H1 (cell line): ENCODE data around the gene ABL2. TPM values are rescaled to one million over a fixed set of nuclear protein-coding genes. Genes with fewer than 3 reads are reported as not detected.

Source experiments
- CTCF ChIA-PET: fragments of 300-600 bp; sonication (Branson Sonifier 250); formaldehyde crosslinking; loops from one replicate; lab custom pipeline; 2021; ENCODE audit not compliant: partially characterized antibody; lab: Charles Lee
- POLR2A ChIA-PET: fragments of 300-600 bp; sonication (Branson Sonifier 250); formaldehyde crosslinking; loops from one replicate; lab custom pipeline; 2021; ENCODE audit warnings: inconsistent platforms; ENCODE audit not compliant: partially characterized antibody; lab: Charles Lee
- DNase-seq, 2 experiments: peaks; one replicate each; pipeline versions ENCODE4 v3.0.0 to v3.0.0-alpha.2; 2010 to 2022; ENCODE audit warnings: low spot score in 2 of 2, low read depth in 1 of 2, mixed read lengths in 1 of 2
- FAIRE-seq: peaks from 2 replicates; lab custom pipeline; 2011; peaks lifted over from hg19 to GRCh38; lab: Jason Lieb, UNC
- H2AFZ ChIP-seq: 2 replicates; pipeline ENCODE4 v1.8.1; 2012; ENCODE audit warnings: low read length, inconsistent platforms
- H2AK5ac ChIP-seq: 2 replicates; pipeline ENCODE4 v1.6.1; 2013; ENCODE audit warnings: low read depth, low read length
- H2BK120ac ChIP-seq: replicated peaks from 2 replicates; pipeline ENCODE3; 2013; ENCODE audit warnings: low read depth, low read length, inconsistent platforms
- H2BK12ac ChIP-seq: 2 replicates; pipeline ENCODE4 v1.6.1; 2013; ENCODE audit warnings: low read depth, low read length
- H2BK15ac ChIP-seq: 2 replicates; pipeline ENCODE4 v1.6.1; 2013; ENCODE audit warnings: low read length
- H2BK20ac ChIP-seq: 2 replicates; pipeline ENCODE4 v1.6.1; 2013; ENCODE audit warnings: low read length
- H2BK5ac ChIP-seq: 2 replicates; pipeline ENCODE4 v1.6.1; 2013; ENCODE audit warnings: low read depth, low read length
- H3K14ac ChIP-seq: 2 replicates; pipeline ENCODE4 v1.6.1; 2013; ENCODE audit warnings: inconsistent platforms; ENCODE audit not compliant: insufficient read length
- H3K18ac ChIP-seq: 2 replicates; pipeline ENCODE4 v1.6.1; 2013; ENCODE audit warnings: low read length; ENCODE audit errors: extremely low read depth
- H3K23ac ChIP-seq: 2 replicates; pipeline ENCODE4 v1.6.1; 2013; ENCODE audit warnings: inconsistent platforms; ENCODE audit not compliant: insufficient read length
- H3K23me2 ChIP-seq: 2 replicates; pipeline ENCODE4 v1.6.1; 2013; ENCODE audit warnings: low read depth, low read length
- H3K27ac ChIP-seq: 2 replicates; pipeline ENCODE4 v1.6.1; 2011; ENCODE audit warnings: low read depth, low read length, inconsistent platforms
- H3K27me3 ChIP-seq, 4 experiments: replicated peaks in 1 of 4; 1 replicate in 1 of 4; 2 replicates in 3 of 4; pipeline versions ENCODE4 v1.6.1 to v1.8.1; 2011 to 2013; ENCODE audit warnings: low read length in 3 of 4, mild to moderate bottlenecking in 3 of 4, inconsistent platforms in 2 of 4, mixed read lengths in 2 of 4, moderate library complexity in 1 of 4; ENCODE audit not compliant: control insufficient read depth in 3 of 4, insufficient read depth in 3 of 4; ENCODE audit errors: extremely low read depth in 1 of 4
- H3K36me3 ChIP-seq, 4 experiments: 2 replicates each; pipeline versions ENCODE4 v1.6.1 to v1.8.1; 2011 to 2013; ENCODE audit warnings: mild to moderate bottlenecking in 4 of 4, low read length in 3 of 4, moderate library complexity in 2 of 4, control low read depth in 1 of 4, inconsistent platforms in 1 of 4; ENCODE audit not compliant: insufficient read depth in 4 of 4, control insufficient read depth in 2 of 4
- H3K4ac ChIP-seq: replicated peaks from 2 replicates; pipeline ENCODE3; 2013; ENCODE audit warnings: low read length, low read depth, mixed read lengths, inconsistent platforms; ENCODE audit not compliant: insufficient read length
- H3K4me1 ChIP-seq, 4 experiments: replicated peaks in 1 of 4; 1 replicate in 1 of 4; 2 replicates in 3 of 4; pipeline versions ENCODE4 v1.6.1 to v1.8.1; 2011 to 2013; ENCODE audit warnings: low read length in 3 of 4, inconsistent platforms in 2 of 4, mixed read lengths in 1 of 4; ENCODE audit not compliant: insufficient read depth in 4 of 4, control insufficient read depth in 3 of 4
- H3K4me2 ChIP-seq, 2 experiments: 2 replicates each; pipeline versions ENCODE4 v1.6.1 to v1.8.1; 2011 to 2013; ENCODE audit warnings: low read depth in 2 of 2, low read length in 2 of 2, control low read depth in 1 of 2, inconsistent platforms in 1 of 2, mild to moderate bottlenecking in 1 of 2; ENCODE audit not compliant: insufficient read depth in 1 of 2
- H3K4me3 ChIP-seq, 4 experiments: fragments of 200-600, 300-600 bp in 1 of 4; sonication (generic), shearing (Covaris generic), sonication (Bioruptor Twin) in 1 of 4; 2 replicates each; pipeline versions ENCODE4 v1.5.1 to v1.8.1; 2011 to 2016; ENCODE audit warnings: low read length in 4 of 4, low read depth in 3 of 4, control low read depth in 2 of 4, inconsistent platforms in 2 of 4, mild to moderate bottlenecking in 2 of 4, mixed read lengths in 1 of 4, moderate library complexity in 1 of 4; ENCODE audit not compliant: insufficient read depth in 2 of 4; ENCODE audit errors: extremely low read depth in 1 of 4
- H3K56ac ChIP-seq: replicated peaks from 2 replicates; pipeline ENCODE3; 2013; ENCODE audit warnings: low read depth, mild to moderate bottlenecking, mixed read lengths, low read length, inconsistent platforms; ENCODE audit not compliant: insufficient read length
- H3K79me1 ChIP-seq: 2 replicates; pipeline ENCODE4 v1.6.1; 2013; ENCODE audit warnings: low read depth, low read length, control low read depth
- H3K79me2 ChIP-seq, 2 experiments: 2 replicates each; pipeline versions ENCODE4 v1.6.1 to v1.8.1; 2012 to 2013; ENCODE audit warnings: low read length in 2 of 2, mild to moderate bottlenecking in 2 of 2, inconsistent platforms in 1 of 2; ENCODE audit not compliant: insufficient read depth in 2 of 2, control insufficient read depth in 1 of 2
- H3K9ac ChIP-seq, 4 experiments: replicated peaks in 1 of 4; 1 replicate in 1 of 4; 2 replicates in 3 of 4; pipeline versions ENCODE4 v1.6.1 to v1.8.1; 2011 to 2013; ENCODE audit warnings: low read depth in 3 of 4, low read length in 3 of 4, control low read depth in 2 of 4, mild to moderate bottlenecking in 2 of 4, moderate library complexity in 2 of 4, inconsistent platforms in 1 of 4; ENCODE audit errors: extremely low read depth in 1 of 4
- H3K9me3 ChIP-seq, 2 experiments: 2 replicates each; pipeline versions ENCODE4 v1.6.1 to v1.8.1; 2012 to 2013; ENCODE audit warnings: mild to moderate bottlenecking in 2 of 2, moderate library complexity in 2 of 2, control low read depth in 1 of 2, inconsistent platforms in 1 of 2, low read depth in 1 of 2, low read length in 1 of 2, mixed read lengths in 1 of 2; ENCODE audit not compliant: insufficient read depth in 2 of 2
- H4K20me1 ChIP-seq, 2 experiments: replicated peaks in 1 of 2; 2 replicates each; pipeline versions ENCODE3 to v1.8.1; 2011 to 2013; ENCODE audit warnings: inconsistent platforms in 2 of 2, low read length in 2 of 2, mild to moderate bottlenecking in 1 of 2; ENCODE audit not compliant: insufficient read depth in 2 of 2, control insufficient read depth in 1 of 2
- H4K5ac ChIP-seq: 2 replicates; pipeline ENCODE4 v1.6.1; 2013; ENCODE audit warnings: low read length, low read depth, mixed read lengths, inconsistent platforms; ENCODE audit not compliant: insufficient read length
- H4K8ac ChIP-seq: 2 replicates; pipeline ENCODE4 v1.8.0; 2013; ENCODE audit warnings: mild to moderate bottlenecking, moderate library complexity, low read length, inconsistent platforms; ENCODE audit not compliant: insufficient read depth; ENCODE audit errors: extremely low read depth
- H4K91ac ChIP-seq: replicated peaks from 2 replicates; pipeline ENCODE3; 2013; ENCODE audit warnings: low read length, mixed read lengths, inconsistent platforms; ENCODE audit not compliant: insufficient read length
- EP300 ChIP-seq, 2 experiments: IDR thresholded peaks; 1 replicate in 1 of 2; 2 replicates in 1 of 2; pipeline ENCODE4 v1.6.1; 2011 to 2012; ENCODE audit warnings: low read depth in 2 of 2, low read length in 2 of 2, mild to moderate bottlenecking in 2 of 2, borderline replicate concordance in 1 of 2, inconsistent platforms in 1 of 2, moderate library complexity in 1 of 2
- EZH2 ChIP-seq: fragments of 200-600 bp; sonication (generic); IDR thresholded peaks from 2 replicates; pipeline ENCODE4 v1.7.1; 2012; ENCODE audit warnings: low read depth, mild to moderate bottlenecking, moderate library complexity, low read length, inconsistent platforms; ENCODE audit not compliant: severe bottlenecking
- FOSL1 ChIP-seq: IDR thresholded peaks from 2 replicates; pipeline ENCODE4 v1.6.1; 2011; ENCODE audit warnings: mild to moderate bottlenecking, low read depth, low read length, moderate library complexity; ENCODE audit not compliant: insufficient read depth
- GTF2F1 ChIP-seq: IDR thresholded peaks from 2 replicates; pipeline ENCODE4 v1.6.1; 2012; ENCODE audit warnings: low read depth, low read length, improper control_type of control experiment, borderline replicate concordance
- MAFK ChIP-seq: IDR thresholded peaks from 2 replicates; pipeline ENCODE4 v1.6.1; 2012; ENCODE audit warnings: low read depth, mild to moderate bottlenecking, improper control_type of control experiment, low read length
- MAX ChIP-seq: IDR thresholded peaks from 2 replicates; pipeline ENCODE4 v1.6.1; 2012; ENCODE audit warnings: inconsistent platforms
- NANOG ChIP-seq: IDR thresholded peaks from 2 replicates; pipeline ENCODE4 v1.6.1; 2011; ENCODE audit warnings: low read length, low read depth, mild to moderate bottlenecking, inconsistent platforms; ENCODE audit not compliant: insufficient read depth, poor library complexity, severe bottlenecking
- NRF1 ChIP-seq: IDR thresholded peaks from 2 replicates; pipeline ENCODE4 v1.6.1; 2011; ENCODE audit warnings: mild to moderate bottlenecking, low read depth, low read length, improper control_type of control experiment
- SIN3A ChIP-seq, 2 experiments: IDR thresholded peaks in 1 of 2; conservative IDR thresholded peaks in 1 of 2; 2 replicates each; pipeline ENCODE4 v1.6.1; 2011 to 2012; ENCODE audit warnings: low read length in 2 of 2, improper control_type of control experiment in 1 of 2, low read depth in 1 of 2, mild to moderate bottlenecking in 1 of 2
- TEAD4 ChIP-seq: IDR thresholded peaks from 2 replicates; pipeline ENCODE4 v1.6.1; 2012; ENCODE audit warnings: low read depth, low read length, inconsistent platforms, mixed read lengths
- WGBS, 2 experiments: shearing (Covaris generic) in 1 of 2; methylation state at CpG; one replicate each; pipeline versions ENCODE4 v1.1.6 to v1.1.7; 2013 to 2015; ENCODE audit warnings: low lambda C conversion rate in 2 of 2, mixed read lengths in 2 of 2, inconsistent platforms in 1 of 2, low coverage in 1 of 2, missing lambda C conversion rate in 1 of 2; ENCODE audit not compliant: insufficient replicate concordance in 2 of 2, insufficient coverage in 1 of 2, insufficient read length in 1 of 2; ENCODE audit errors: extremely low coverage in 1 of 2, missing lambda C conversion rate in 1 of 2; 5-methylcytosine and 5-hydroxymethylcytosine counted together
- polyA plus RNA-seq, 7 experiments: library from polyadenylated mRNA; depleted of rRNA in 3 of 7; stranded (reverse) in 5 of 7; unstranded in 2 of 7; fragments of >200 nt in 5 of 7; fragments of 200-250 nt in 2 of 7; gene quantifications; 1 replicate in 5 of 7; 2 replicates in 1 of 7; 4 replicates in 1 of 7; pipeline versions ENCODE4 v1.2.1 to v1.2.3, GENCODE V29; 2011 to 2013; ENCODE audit warnings: missing spikeins in 2 of 7, mixed read lengths in 2 of 7
- total RNA-seq: library from RNA; stranded (reverse); fragmentation: NEBNext Ultra II Directional; extraction: Animal tissue kit (Norgen Biotek cat#: 25700); gene quantifications from 2 replicates; pipeline ENCODE4 v1.2.1, GENCODE V29; 2021

Gene ABL2
- total and polyA plus RNA-seq, 2 of the 8 experiments (the other 6 are each of a cell fraction or from before 2014, with no cell fraction given), result 4.5 to 19.1 TPM

GRCh38 chr1:179178950-179179349 is 50.5 kb downstream of the ABL2 start:
- H3K36me3 ChIP-seq, result no peaks in the 10 kb centered on the region
- no peak overlapping the region for H2BK5ac ChIP-seq
- H3K56ac ChIP-seq, result no peak overlapping the region
- H3K27me3 ChIP-seq, result no peaks in the 10 kb centered on the region
- H3K79me1 ChIP-seq, result peaks cover 4% of the 10 kb centered on the region
- H4K20me1 ChIP-seq, result peaks cover 1 to 2% of the 10 kb centered on the region in 2 experiments
- TF ChIP-seq NRF1 (no peak), GTF2F1 (no peak), SIN3A (conservative IDR thresholded peaks at IDR 0.05 in 1 of 2, IDR thresholded peaks at IDR 0.05 in 1 of 2; ENCODE audit: low read depth in 1 of 2, low read length in 2 of 2) (no peak), FOSL1 (no peak), MAFK (no peak), NANOG (no peak), TEAD4 (no peak), EZH2 (no peak), EP300 (IDR thresholded peaks at IDR 0.05; ENCODE audit: borderline replicate concordance in 1 of 2, low read depth in 2 of 2, low read length in 2 of 2) (no peak), MAX (no peak)
- H3K27ac ChIP-seq, result no peak overlapping the region
- H3K4me3 ChIP-seq, result no peak overlapping the region
- no peak for DNase-seq
- H3K4ac ChIP-seq, result no peak overlapping the region
- H3K14ac ChIP-seq, result no peak overlapping the region
- H2BK12ac ChIP-seq, result no peak overlapping the region
- WGBS, 2 experiments, result 85% methylated on average over 1 of the region's 1 CpG; no CpG with 5 or more reads in 1 of the 2 experiments
- H3K79me2 ChIP-seq, result peaks cover 0 to 34% of the 10 kb centered on the region in 2 experiments; a peak in 2 of 4 replicates
- FAIRE-seq, result no peak
- H2BK20ac ChIP-seq, result no peak overlapping the region
- ChIA-PET POLR2A (no interaction called here), CTCF (interaction anchor here (0.6 to 1.2 kb wide), 2 partner anchors 10 to 165 kb away, joined by 3 read pairs; no protein-coding TSS in a partner anchor)
- H4K91ac ChIP-seq, result no peak overlapping the region
- H4K8ac ChIP-seq, result no peak overlapping the region
- no peak overlapping the region for H2BK15ac ChIP-seq
- H3K4me2 ChIP-seq, result no peak overlapping the region
- no peak overlapping the region for H3K23ac ChIP-seq
- no peak overlapping the region for H4K5ac ChIP-seq
- no peak overlapping the region for H3K9ac ChIP-seq
- H3K23me2 ChIP-seq, result no peaks in the 10 kb centered on the region
- H2AFZ ChIP-seq, result no peak overlapping the region
- no peaks in the 10 kb centered on the region; a peak in 1 of 7 replicates for H3K4me1 ChIP-seq
- H2BK120ac ChIP-seq, result no peak overlapping the region
- no peak overlapping the region for H2AK5ac ChIP-seq
- no peaks in the 10 kb centered on the region for H3K9me3 ChIP-seq
- H3K18ac ChIP-seq, result no peak overlapping the region
